HG03378 (cell line): ENCODE results near the gene CNTRL.
"Not testable (repeated sequence)": the region's sequence is repeated elsewhere in the genome, so short reads cannot be mapped to it uniquely, and the experiment has no call there.

Experiments used
- ATAC-seq: cut with Tn5 transposase; IDR thresholded peaks from one replicate; pipeline ENCODE4 v1.9.1; 2021; ENCODE audit warnings: mild to moderate bottlenecking, moderate library complexity; ENCODE audit not compliant: unreplicated experiment

CNTRL gene

DNA sequence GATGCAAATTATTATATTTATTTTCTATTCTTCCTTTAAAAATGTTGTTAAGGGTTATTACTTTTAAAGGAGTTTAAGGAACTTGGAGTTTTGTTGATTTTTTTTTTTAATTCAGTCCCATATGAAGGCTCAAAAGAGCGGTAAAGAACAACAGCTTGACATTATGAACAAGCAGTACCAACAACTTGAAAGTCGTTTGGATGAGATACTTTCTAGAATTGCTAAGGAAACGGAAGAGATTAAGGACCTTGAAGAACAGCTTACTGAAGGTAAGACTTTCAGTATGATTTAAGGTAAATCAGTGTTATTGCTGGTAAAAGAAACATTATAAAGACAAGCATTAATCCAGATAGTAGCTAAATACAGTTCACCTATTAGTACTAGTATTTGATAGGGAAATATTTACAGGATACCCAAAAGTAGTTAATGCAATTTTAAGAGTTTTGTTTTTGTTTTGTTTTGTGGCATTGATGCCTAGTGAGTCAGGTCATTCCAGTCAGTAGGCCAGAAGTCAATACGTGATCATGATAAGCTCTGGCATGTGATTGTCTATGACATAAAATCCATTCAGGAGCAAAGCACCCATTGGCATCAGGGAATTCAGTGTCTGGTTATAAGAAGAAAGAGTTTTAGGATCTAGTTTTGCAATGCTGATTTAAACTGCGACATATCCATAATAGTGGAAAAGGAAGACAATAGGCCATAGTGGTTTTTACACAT is 49.2 kb downstream of the CNTRL start:
- no peak for ATAC-seq

GRCh38 chr9:121125590-121125989 is 50.8 kb downstream of the CNTRL start:
- no peak for ATAC-seq

- not testable (repeated sequence) for ATAC-seq
Measured at GRCh38 chr9:121129384-121129783, 54.6 kb downstream of the CNTRL start.

GRCh38 chr9:121133104-121133816 is 58.5 kb downstream of the CNTRL start:
- ATAC-seq = no peak

DNA sequence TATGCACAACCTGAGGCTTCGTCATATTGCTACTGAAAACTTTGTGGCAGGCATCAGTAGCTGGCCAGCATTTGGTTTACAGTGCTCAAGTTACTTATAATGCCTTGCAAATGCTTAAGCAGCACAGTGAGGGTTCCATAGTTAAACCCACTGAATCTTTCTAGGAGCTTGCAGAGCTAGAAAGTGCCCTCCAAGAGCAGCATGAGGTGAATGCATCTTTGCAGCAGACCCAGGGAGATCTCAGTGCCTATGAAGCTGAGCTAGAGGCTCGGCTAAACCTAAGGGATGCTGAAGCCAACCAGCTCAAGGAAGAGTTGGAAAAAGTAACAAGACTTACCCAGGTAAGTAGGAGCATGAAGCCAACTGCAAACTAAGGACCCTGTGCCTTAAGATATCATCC is 60.9 kb downstream of the CNTRL start:
- ATAC-seq = no peak

- no peak for ATAC-seq
Measured at GRCh38 chr9:121138561-121138960, 63.8 kb downstream of the CNTRL start.

- ATAC-seq = no peak
Measured at GRCh38 chr9:121138973-121139372, 64.2 kb downstream of the CNTRL start.

DNA sequence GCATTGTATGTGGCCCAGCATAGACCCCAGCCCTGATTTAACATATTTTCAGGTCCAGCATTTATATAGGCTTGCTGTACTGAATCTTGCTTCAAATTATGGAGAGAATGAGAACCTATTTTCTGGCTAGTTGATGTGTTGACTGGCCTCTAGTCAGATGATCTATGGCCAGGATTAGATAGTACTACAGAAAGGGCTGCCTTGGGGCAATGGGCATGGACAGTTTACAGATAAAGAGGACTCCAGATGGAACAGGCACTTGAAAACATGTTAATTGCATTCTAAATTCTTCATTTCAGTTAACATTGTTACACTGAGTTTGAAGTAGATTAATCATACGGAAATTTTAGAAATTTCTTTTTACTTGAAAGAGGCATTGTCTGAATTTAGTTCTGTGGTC is 65.4 kb downstream of the CNTRL start:
- no peak for ATAC-seq

- no peak for ATAC-seq
Measured at GRCh38 chr9:121141306-121141705, 66.6 kb downstream of the CNTRL start.

GRCh38 chr9:121141706-121142105 is 67.0 kb downstream of the CNTRL start:
- no peak for ATAC-seq

GRCh38 chr9:121143771-121144170 is 69.0 kb downstream of the CNTRL start:
- no peak for ATAC-seq

DNA sequence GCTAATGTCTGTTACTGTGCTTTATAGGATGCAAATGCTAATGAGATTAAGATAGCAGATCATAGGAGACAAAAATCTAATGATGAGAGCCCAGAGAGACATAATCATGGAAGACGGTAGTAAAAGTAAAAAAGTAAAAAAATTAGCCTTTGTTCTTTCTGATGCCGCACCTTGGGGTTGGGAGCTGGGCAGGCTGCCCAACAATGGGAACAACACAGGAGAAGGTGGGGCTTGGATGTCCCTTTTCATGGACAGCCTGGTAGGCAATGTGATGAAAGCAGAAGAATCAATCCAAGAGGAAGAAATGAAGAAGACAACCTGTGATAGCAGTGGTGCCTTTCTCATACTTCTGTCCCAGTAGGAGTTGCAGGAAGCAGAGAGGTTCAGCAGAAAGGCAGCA is 69.7 kb downstream of the CNTRL start:
- ATAC-seq = no peak

GRCh38 chr9:121150188-121150587 is 75.4 kb downstream of the CNTRL start:
- no peak for ATAC-seq

DNA sequence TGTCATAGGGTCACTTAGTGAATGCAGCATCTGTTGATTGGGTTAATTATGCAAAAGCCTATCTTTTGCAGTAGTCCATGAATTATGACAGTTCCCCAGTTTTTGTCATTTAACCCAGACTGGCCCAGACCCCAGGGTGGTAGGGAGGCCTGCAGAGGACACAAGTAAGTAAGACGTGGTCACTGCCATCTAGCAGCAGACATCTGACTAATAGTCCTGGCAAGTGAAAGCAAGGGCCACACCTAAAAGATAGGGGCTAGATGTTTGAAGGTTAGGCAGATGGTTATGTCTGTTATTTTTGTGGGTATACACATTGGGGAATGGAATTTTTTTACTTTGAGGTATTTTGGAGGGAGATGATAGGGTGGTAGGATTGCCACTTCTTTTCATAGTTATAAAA is 78.9 kb downstream of the CNTRL start:
- ATAC-seq = no peak

GRCh38 chr9:121154782-121155181 is 80.0 kb downstream of the CNTRL start:
- ATAC-seq = no peak

GRCh38 chr9:121156263-121156731 is 81.5 kb downstream of the CNTRL start:
- peak; percentile 88 for ATAC-seq

DNA sequence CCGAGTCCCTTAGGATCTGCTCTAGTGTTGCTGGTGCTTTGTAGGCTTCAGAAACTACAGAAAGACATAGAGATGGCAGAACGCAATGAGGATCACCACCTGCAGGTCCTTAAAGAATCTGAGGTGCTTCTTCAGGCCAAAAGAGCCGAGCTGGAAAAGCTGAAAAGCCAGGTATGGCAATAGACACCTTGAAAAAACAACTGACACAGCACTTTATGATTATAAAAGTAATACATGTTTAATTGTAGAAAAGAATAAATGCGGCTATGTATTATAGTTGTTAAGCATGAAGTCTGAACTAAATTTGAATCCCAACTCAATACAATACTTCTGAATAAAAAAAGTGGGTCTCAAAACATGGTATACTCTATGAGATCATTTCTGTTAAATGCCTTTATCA is 83.2 kb downstream of the CNTRL start:
- ATAC-seq = no peak

- ATAC-seq = no peak
Measured at GRCh38 chr9:121160025-121160424, 85.3 kb downstream of the CNTRL start.

DNA sequence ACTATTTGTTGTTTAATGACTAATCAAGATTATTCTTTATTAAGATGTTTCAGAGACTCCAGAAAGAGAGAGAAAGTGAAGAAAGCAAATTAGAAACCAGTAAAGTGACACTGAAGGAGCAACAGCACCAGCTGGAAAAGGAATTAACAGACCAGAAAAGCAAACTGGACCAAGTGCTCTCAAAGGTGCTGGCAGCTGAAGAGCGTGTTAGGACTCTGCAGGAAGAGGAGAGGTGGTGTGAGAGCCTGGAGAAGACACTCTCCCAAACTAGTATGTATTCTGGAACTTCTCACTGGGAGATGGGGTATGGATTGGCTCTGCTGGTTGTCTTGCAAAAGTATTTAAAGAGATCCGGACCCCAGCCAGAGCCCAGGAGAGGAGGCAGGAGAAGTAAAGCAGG is 93.3 kb downstream of the CNTRL start:
- ATAC-seq = no peak

DNA sequence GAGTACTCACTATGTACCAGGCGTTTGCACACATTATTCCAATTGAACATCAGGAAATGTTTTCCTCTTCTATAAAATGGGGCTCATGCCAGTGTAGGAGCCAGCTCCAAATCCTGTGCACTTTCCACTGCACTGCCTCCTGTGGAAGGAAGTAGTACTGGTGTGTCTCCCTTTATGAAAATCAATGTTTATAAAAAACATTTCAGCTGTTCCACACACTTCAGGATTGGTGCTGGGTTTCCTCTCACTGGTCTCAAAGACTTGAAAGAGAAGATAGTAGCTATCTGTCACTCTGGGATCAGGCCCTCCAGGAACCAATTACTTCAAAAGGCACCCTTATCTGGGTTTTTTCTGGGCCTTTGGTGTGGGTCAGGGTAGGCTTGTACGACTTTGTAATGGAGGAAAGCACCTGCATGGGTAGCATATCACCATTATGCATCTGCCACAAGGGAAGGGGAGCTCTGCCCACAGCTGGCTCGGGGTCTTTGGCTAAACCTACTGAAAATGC is 94.4 kb downstream of the CNTRL start:
- no peak for ATAC-seq

- ATAC-seq = no peak
Measured at GRCh38 chr9:121171236-121171635, 96.5 kb downstream of the CNTRL start.
